ENCODE measurements around the gene PPFIBP1. TPM values are rescaled to one million over a fixed set of nuclear protein-coding genes. Genes with fewer than 3 reads are reported as not detected.

Gene PPFIBP1
- total and polyA plus RNA-seq, 2 of the 4 experiments (the other 2 are of a cell fraction): 30.4 to 72.2 TPM

GRCh38 chr12:27498761-27499160 lies 25.2 kb upstream of the PPFIBP1 start:
- ChIA-PET CTCF (no interaction called here), POLR2A (ENCODE audit: unreplicated experiment) (no interaction called here)
- H3K9me1 ChIP-seq (ENCODE audit: insufficient read depth, low read length): no peaks in the 10 kb centered on the region
- no peak overlapping the region for H3K4me3 ChIP-seq (ENCODE audit: insufficient read depth, low read depth, low read length)
- H4K5ac ChIP-seq (ENCODE audit: low read depth, low read length): no peak overlapping the region
- H4K8ac ChIP-seq (ENCODE audit: low read depth in 2 of 2, low read length in 2 of 2): no peak overlapping the region
- no peaks in the 10 kb centered on the region for H3K27me3 ChIP-seq (ENCODE audit: control insufficient read depth, insufficient read depth, low read length)
- H4K91ac ChIP-seq (ENCODE audit: insufficient read depth, low read depth, low read length): no peak overlapping the region
- ATAC-seq (ENCODE audit: low read depth) (no peak), DNase-seq (no peak)
- H3K14ac ChIP-seq (replicated peaks; ENCODE audit: low read depth, low read length): no peak overlapping the region
- H4K20me1 ChIP-seq (ENCODE audit: insufficient read depth, low read length): no peaks in the 10 kb centered on the region
- no peak overlapping the region for H2AFZ ChIP-seq (replicated peaks; ENCODE audit: low read length, poor library complexity)
- no peak overlapping the region for H3K18ac ChIP-seq (ENCODE audit: low read depth, low read length)
- H3K9me3 ChIP-seq (ENCODE audit: control insufficient read depth, insufficient read depth, low read length): no peaks in the 10 kb centered on the region
- no peak overlapping the region for H2BK20ac ChIP-seq (ENCODE audit: low read depth, low read length)
- H3K36me3 ChIP-seq (ENCODE audit: control insufficient read depth, insufficient read depth, low read length): no peaks in the 10 kb centered on the region
- no peak overlapping the region for H3K56ac ChIP-seq (ENCODE audit: extremely low read depth, insufficient read depth, low read length)
- H3K4ac ChIP-seq (ENCODE audit: low read depth, low read length): no peak overlapping the region
- no peak overlapping the region for H2BK120ac ChIP-seq (ENCODE audit: low read depth, low read length)
- dilution Hi-C loops (cut with HindIII; ENCODE audit: low sequenced_read_pairs, unreplicated experiment): no loop called here
- intact Hi-C loops (cut with micrococcal nuclease): no loop called here
- no peak overlapping the region for H3K23ac ChIP-seq (ENCODE audit: low read depth, low read length)
- H2AK5ac ChIP-seq (ENCODE audit: low read depth, low read length): no peak overlapping the region
- H3K4me2 ChIP-seq (ENCODE audit: low read depth, low read length): no peak overlapping the region
- no peaks in the 10 kb centered on the region for H3K4me1 ChIP-seq (ENCODE audit: control insufficient read depth, insufficient read depth, low read length)
- H2AK9ac ChIP-seq (replicated peaks; ENCODE audit: low read depth, low read length, poor library complexity): no peak overlapping the region
- in situ Hi-C loops (cut with MboI; ENCODE audit: low sequenced_read_pairs): no loop called here
- no peak overlapping the region for H2BK5ac ChIP-seq (ENCODE audit: low read depth, low read length, poor library complexity, severe bottlenecking)
- H3K27ac ChIP-seq (ENCODE audit: insufficient read depth, low read length): no peak overlapping the region
- H3K9ac ChIP-seq (ENCODE audit: low read depth, low read length): no peak overlapping the region
- no peak overlapping the region for H2BK15ac ChIP-seq (ENCODE audit: low read depth, low read length)
- peak; percentile 82 for TF ChIP-seq CEBPB (IDR thresholded peaks at IDR 0.05; ENCODE audit: low read depth, low read length)
- TF ChIP-seq CHD1 (IDR thresholded peaks at IDR 0.05; ENCODE audit: low read depth, low read length): no peak
- no TSS peak for BruUV-seq (replicated peaks)
- WGBS, 2 experiments (ENCODE audit: extremely low coverage in 2 of 2, insufficient read length in 1 of 2): no CpG with 5 or more reads among the region's 5 CpGs
- no peaks in the 10 kb centered on the region for H3K79me1 ChIP-seq (ENCODE audit: low read depth in 1 of 2, low read length in 2 of 2)

All from IMR-90 (cell line).